Stimulated activated naive CD8-positive, alpha-beta T cell treated with anti-CD3 and anti-CD28 coated beads, Interleukin-15, amount 100 ng/mL, for 72 hours (primary cell): ENCODE data around the gene IAPP.
"Not testable (repeated sequence)": the region's sequence is repeated elsewhere in the genome, so short reads cannot be mapped to it uniquely, and the experiment has no call there.

Experiments used
- ATAC-seq: fragments of 150-1000 bp; cut with Tn5 transposase; 2 replicates; pipeline ENCODE4 v1.10.0; 2021; ENCODE audit warnings: mild to moderate bottlenecking, moderate library complexity
- DNase-seq, 2 donors: peaks; one replicate each; pipeline ENCODE4 v3.0.0; 2021 to 2022
- H3K27ac Mint-ChIP-seq, 2 donors: one replicate each; pipeline ENCODE4 v1.8.0; 2022; ENCODE audit warnings: mild to moderate bottlenecking in 2 of 2, mixed read lengths in 2 of 2, moderate library complexity in 2 of 2
- H3K27me3 Mint-ChIP-seq: one replicate; pipeline ENCODE4 v1.8.0; 2022; ENCODE audit warnings: mixed read lengths
- H3K4me1 Mint-ChIP-seq: one replicate; pipeline ENCODE4 v1.8.0; 2022; ENCODE audit warnings: mild to moderate bottlenecking, mixed read lengths
- H3K4me3 Mint-ChIP-seq, 2 donors: one replicate each; pipeline ENCODE4 v1.8.0; 2022; ENCODE audit warnings: mild to moderate bottlenecking in 2 of 2, mixed read lengths in 2 of 2, moderate library complexity in 1 of 2
- H3K9me3 Mint-ChIP-seq, 2 donors: one replicate each; pipeline ENCODE4 v1.8.0; 2022; ENCODE audit warnings: mixed read lengths in 2 of 2

The IAPP gene

GRCh38 chr12:21353948-21354347 is 18.8 kb upstream of the IAPP start:
- Mint-ChIP-seq H3K27ac (no peak overlapping the region), H3K4me3 (no peak overlapping the region)
- no peak for ATAC-seq

GRCh38 chr12:21354641-21355040 is 18.1 kb upstream of the IAPP start:
- no peak overlapping the region for H3K27ac Mint-ChIP-seq
- no peaks in the 10 kb centered on the region for H3K9me3 Mint-ChIP-seq
- no peak overlapping the region for H3K4me3 Mint-ChIP-seq
- ATAC-seq (no peak), DNase-seq (no peak)
- H3K27me3 Mint-ChIP-seq = peaks cover 24% of the 10 kb centered on the region
- no peaks in the 10 kb centered on the region for H3K4me1 Mint-ChIP-seq

More at GRCh38 chr12:21353948-21354347, 18.8 kb upstream of the IAPP start:
- peaks cover 24% of the 10 kb centered on the region for H3K27me3 Mint-ChIP-seq
- no peaks in the 10 kb centered on the region for H3K9me3 Mint-ChIP-seq
- no peaks in the 10 kb centered on the region for H3K4me1 Mint-ChIP-seq
- DNase-seq = no peak

GRCh38 chr12:21360632-21361031 is 12.1 kb upstream of the IAPP start:
- Mint-ChIP-seq H3K27ac (peak overlapping the region in 1 of 2 donors; percentile 21), H3K9me3 (peaks cover 6 to 13% of the 10 kb centered on the region in 2 donors)
- H3K4me3 Mint-ChIP-seq, ATAC-seq, H3K27me3 Mint-ChIP-seq, H3K4me1 Mint-ChIP-seq, DNase-seq: not testable (repeated sequence)

- ATAC-seq (peak; percentile 52), DNase-seq (no peak)
- Mint-ChIP-seq H3K4me1 (peaks cover 6% of the 10 kb centered on the region), H3K27me3 (no peaks in the 10 kb centered on the region), H3K4me3 (no peak overlapping the region), H3K9me3 (peaks cover 4% of the 10 kb centered on the region in 2 donors), H3K27ac (no peak overlapping the region)
Observed at GRCh38 chr12:21369141-21369980, 3.3 kb upstream of the IAPP start.

- DNase-seq = no peak
Observed at GRCh38 chr12:21370845-21371449, 1.8 kb upstream of the IAPP start.

GRCh38 chr12:21379218-21379617 is 6.5 kb downstream of the IAPP start:
- H3K27ac Mint-ChIP-seq = no peak overlapping the region
- DNase-seq (no peak), ATAC-seq (no peak)
- no peak overlapping the region for H3K4me3 Mint-ChIP-seq
- H3K9me3 Mint-ChIP-seq = no peaks in the 10 kb centered on the region
- no peaks in the 10 kb centered on the region for H3K27me3 Mint-ChIP-seq
- H3K4me1 Mint-ChIP-seq = no peaks in the 10 kb centered on the region

More at GRCh38 chr12:21370845-21371449, 1.8 kb upstream of the IAPP start:
- no peaks in the 10 kb centered on the region for H3K9me3 Mint-ChIP-seq
- no peaks in the 10 kb centered on the region for H3K27me3 Mint-ChIP-seq
- H3K4me1 Mint-ChIP-seq = peaks cover 6% of the 10 kb centered on the region
- H3K27ac Mint-ChIP-seq = no peak overlapping the region
- ATAC-seq = no peak
- no peak overlapping the region for H3K4me3 Mint-ChIP-seq

GRCh38 chr12:21381320-21381719 is 8.6 kb downstream of the IAPP start:
- not testable (repeated sequence) for ATAC-seq, DNase-seq, H3K4me1 Mint-ChIP-seq, H3K4me3 Mint-ChIP-seq, H3K27me3 Mint-ChIP-seq, H3K27ac Mint-ChIP-seq, H3K9me3 Mint-ChIP-seq

- ATAC-seq (no peak), DNase-seq (no peak)
- no peaks in the 10 kb centered on the region for H3K27me3 Mint-ChIP-seq
- H3K9me3 Mint-ChIP-seq = no peaks in the 10 kb centered on the region
- H3K4me3 Mint-ChIP-seq = no peak overlapping the region
- no peak overlapping the region for H3K27ac Mint-ChIP-seq
- H3K4me1 Mint-ChIP-seq = no peaks in the 10 kb centered on the region
Observed at GRCh38 chr12:21384261-21384660, 11.6 kb downstream of the IAPP start.

GRCh38 chr12:21387174-21387573 is 14.5 kb downstream of the IAPP start:
- H3K4me1 Mint-ChIP-seq = peaks cover 6% of the 10 kb centered on the region

GRCh38 chr12:21392384-21392783 is 19.7 kb downstream of the IAPP start:
- no peak for ATAC-seq
- Mint-ChIP-seq H3K9me3 (no peaks in the 10 kb centered on the region), H3K27me3 (peaks cover 9% of the 10 kb centered on the region), H3K27ac (no peak overlapping the region), H3K4me3 (peak overlapping the region; percentile 9 to 19), H3K4me1 (peaks cover 15% of the 10 kb centered on the region)
- DNase-seq = no peak

More at GRCh38 chr12:21387174-21387573, 14.5 kb downstream of the IAPP start:
- DNase-seq = no peak
- no peak overlapping the region for H3K4me3 Mint-ChIP-seq
- no peak for ATAC-seq
- no peak overlapping the region for H3K27ac Mint-ChIP-seq
- no peaks in the 10 kb centered on the region for H3K27me3 Mint-ChIP-seq
- H3K9me3 Mint-ChIP-seq = no peaks in the 10 kb centered on the region

GRCh38 chr12:21394828-21395626 is 22.3 kb downstream of the IAPP start:
- H3K9me3 Mint-ChIP-seq, H3K4me3 Mint-ChIP-seq, H3K27ac Mint-ChIP-seq, H3K27me3 Mint-ChIP-seq, DNase-seq, ATAC-seq: not testable (repeated sequence)
- H3K4me1 Mint-ChIP-seq = peaks cover 15% of the 10 kb centered on the region

GRCh38 chr12:21413369-21414277 is 40.9 kb downstream of the IAPP start:
- Mint-ChIP-seq H3K4me1 (no peaks in the 10 kb centered on the region), H3K9me3 (no peaks in the 10 kb centered on the region), H3K4me3 (no peak overlapping the region), H3K27ac (no peak overlapping the region), H3K27me3 (peaks cover 7% of the 10 kb centered on the region)
- ATAC-seq (no peak), DNase-seq (no peak)

GRCh38 chr12:21416511-21417121 is 43.9 kb downstream of the IAPP start:
- Mint-ChIP-seq H3K27ac (no peak overlapping the region), H3K9me3 (no peaks in the 10 kb centered on the region), H3K4me1 (no peaks in the 10 kb centered on the region), H3K27me3 (peaks cover 7% of the 10 kb centered on the region), H3K4me3 (no peak overlapping the region)
- ATAC-seq = no peak
- DNase-seq = no peak

GRCh38 chr12:21418398-21418797 is 45.7 kb downstream of the IAPP start:
- H3K27me3 Mint-ChIP-seq, ATAC-seq, H3K27ac Mint-ChIP-seq, H3K9me3 Mint-ChIP-seq, DNase-seq, H3K4me1 Mint-ChIP-seq, H3K4me3 Mint-ChIP-seq: not testable (repeated sequence)
